ENCODE data around the gene UNCX.

The UNCX gene

GRCh38 chr7:1242606-1243289 is 10.1 kb downstream of the UNCX start:
- H3K4me3 ChIP-seq (ENCODE audit: insufficient read length, low read depth): no peak overlapping the region
- H3K4me1 ChIP-seq (ENCODE audit: insufficient read depth, insufficient read length): peaks cover 12% of the 10 kb centered on the region
- peaks cover 100% of the 10 kb centered on the region for H3K27me3 ChIP-seq (ENCODE audit: insufficient read depth, insufficient read length)
- no peak for DNase-seq (ENCODE audit: low read depth, low spot score)
- TF ChIP-seq SUZ12 (IDR thresholded peaks at IDR 0.05; ENCODE audit: extremely low read depth, insufficient read depth, insufficient read length) (peak; percentile 72), YY1 (IDR thresholded peaks at IDR 0.05; ENCODE audit: insufficient read depth, insufficient read length) (no peak)
- no peak overlapping the region for H3K9ac ChIP-seq (ENCODE audit: insufficient read length, low read depth)
- no peaks in the 10 kb centered on the region for H3K36me3 ChIP-seq (ENCODE audit: insufficient read depth, insufficient read length, low read length)
- H3K9me3 ChIP-seq (ENCODE audit: insufficient read depth, low read length): no peaks in the 10 kb centered on the region

- peaks cover 12% of the 10 kb centered on the region for H3K4me1 ChIP-seq (ENCODE audit: insufficient read depth, insufficient read length)
- DNase-seq (ENCODE audit: low read depth, low spot score): no peak
- no peaks in the 10 kb centered on the region for H3K9me3 ChIP-seq (ENCODE audit: insufficient read depth, low read length)
- H3K27me3 ChIP-seq (ENCODE audit: insufficient read depth, insufficient read length): peaks cover 100% of the 10 kb centered on the region
- H3K9ac ChIP-seq (ENCODE audit: insufficient read length, low read depth): no peak overlapping the region
- H3K36me3 ChIP-seq (ENCODE audit: insufficient read depth, insufficient read length, low read length): no peaks in the 10 kb centered on the region
- no peak overlapping the region for H3K4me3 ChIP-seq (ENCODE audit: insufficient read length, low read depth)
- TF ChIP-seq SUZ12 (IDR thresholded peaks at IDR 0.05; ENCODE audit: extremely low read depth, insufficient read depth, insufficient read length) (no peak), ZNF274 (IDR thresholded peaks at IDR 0.05; ENCODE audit: low read depth, low read length) (no peak), YY1 (IDR thresholded peaks at IDR 0.05; ENCODE audit: insufficient read depth, insufficient read length) (no peak)
Measured at GRCh38 chr7:1243290-1243963, 10.8 kb downstream of the UNCX start.

GRCh38 chr7:1243964-1244416 is 11.3 kb downstream of the UNCX start:
- peaks cover 100% of the 10 kb centered on the region for H3K27me3 ChIP-seq (ENCODE audit: insufficient read depth, insufficient read length)
- no peaks in the 10 kb centered on the region for H3K36me3 ChIP-seq (ENCODE audit: insufficient read depth, insufficient read length, low read length)
- no peak for DNase-seq (ENCODE audit: low read depth, low spot score)
- H3K4me1 ChIP-seq (ENCODE audit: insufficient read depth, insufficient read length): peaks cover 10% of the 10 kb centered on the region
- H3K9me3 ChIP-seq (ENCODE audit: insufficient read depth, low read length): no peaks in the 10 kb centered on the region
- TF ChIP-seq ZNF274 (IDR thresholded peaks at IDR 0.05; ENCODE audit: low read depth, low read length) (no peak), SUZ12 (IDR thresholded peaks at IDR 0.05; ENCODE audit: extremely low read depth, insufficient read depth, insufficient read length) (no peak), YY1 (IDR thresholded peaks at IDR 0.05; ENCODE audit: insufficient read depth, insufficient read length) (no peak)
- no peak overlapping the region for H3K4me3 ChIP-seq (ENCODE audit: insufficient read length, low read depth)
- no peak overlapping the region for H3K9ac ChIP-seq (ENCODE audit: insufficient read length, low read depth)

GRCh38 chr7:1244700-1245523 is 12.2 kb downstream of the UNCX start:
- peaks cover 99% of the 10 kb centered on the region for H3K27me3 ChIP-seq (ENCODE audit: insufficient read depth, insufficient read length)
- TF ChIP-seq SUZ12 (IDR thresholded peaks at IDR 0.05; ENCODE audit: extremely low read depth, insufficient read depth, insufficient read length) (peak; percentile 45), YY1 (IDR thresholded peaks at IDR 0.05; ENCODE audit: insufficient read depth, insufficient read length) (no peak), ZNF274 (IDR thresholded peaks at IDR 0.05; ENCODE audit: low read depth, low read length) (no peak)
- DNase-seq (ENCODE audit: low read depth, low spot score): no peak
- H3K9ac ChIP-seq (ENCODE audit: insufficient read length, low read depth): no peak overlapping the region
- H3K4me1 ChIP-seq (ENCODE audit: insufficient read depth, insufficient read length): peaks cover 15% of the 10 kb centered on the region
- no peaks in the 10 kb centered on the region for H3K36me3 ChIP-seq (ENCODE audit: insufficient read depth, insufficient read length, low read length)
- no peak overlapping the region for H3K4me3 ChIP-seq (ENCODE audit: insufficient read length, low read depth)
- H3K9me3 ChIP-seq (ENCODE audit: insufficient read depth, low read length): no peaks in the 10 kb centered on the region

GRCh38 chr7:1245524-1246050 is 12.9 kb downstream of the UNCX start:
- Histone ChIP-seq H3K9me3 (ENCODE audit: insufficient read depth, low read length) (no peaks in the 10 kb centered on the region), H3K4me3 (ENCODE audit: insufficient read length, low read depth) (no peak overlapping the region), H3K9ac (ENCODE audit: insufficient read length, low read depth) (no peak overlapping the region), H3K27me3 (ENCODE audit: insufficient read depth, insufficient read length) (peaks cover 99% of the 10 kb centered on the region), H3K4me1 (ENCODE audit: insufficient read depth, insufficient read length) (peaks cover 15% of the 10 kb centered on the region), H3K36me3 (ENCODE audit: insufficient read depth, insufficient read length, low read length) (no peaks in the 10 kb centered on the region)
- no peak for TF ChIP-seq ZNF274 (IDR thresholded peaks at IDR 0.05; ENCODE audit: low read depth, low read length)
- TF ChIP-seq SUZ12 (IDR thresholded peaks at IDR 0.05; ENCODE audit: extremely low read depth, insufficient read depth, insufficient read length): no peak
- no peak for TF ChIP-seq YY1 (IDR thresholded peaks at IDR 0.05; ENCODE audit: insufficient read depth, insufficient read length)
- DNase-seq (ENCODE audit: low read depth, low spot score): no peak

- Histone ChIP-seq H3K4me1 (ENCODE audit: insufficient read depth, insufficient read length) (peaks cover 15% of the 10 kb centered on the region), H3K36me3 (ENCODE audit: insufficient read depth, insufficient read length, low read length) (no peaks in the 10 kb centered on the region), H3K27me3 (ENCODE audit: insufficient read depth, insufficient read length) (peaks cover 99% of the 10 kb centered on the region), H3K4me3 (ENCODE audit: insufficient read length, low read depth) (no peak overlapping the region), H3K9me3 (ENCODE audit: insufficient read depth, low read length) (no peaks in the 10 kb centered on the region), H3K9ac (ENCODE audit: insufficient read length, low read depth) (no peak overlapping the region)
- no peak for DNase-seq (ENCODE audit: low read depth, low spot score)
- TF ChIP-seq SUZ12 (IDR thresholded peaks at IDR 0.05; ENCODE audit: extremely low read depth, insufficient read depth, insufficient read length): peak; percentile 19
- no peak for TF ChIP-seq ZNF274 (IDR thresholded peaks at IDR 0.05; ENCODE audit: low read depth, low read length)
Measured at GRCh38 chr7:1246160-1246870, 13.6 kb downstream of the UNCX start.

All from NT2/D1 (cell line).